Fibroblast of pulmonary artery (primary cell): ENCODE results near the gene CEBPG.

ENCODE experiments used
- DNase-seq: peaks from one replicate; pipeline ENCODE4 v3.0.0-alpha.2; 2010; ENCODE audit warnings: low read depth
- H3K4me3 ChIP-seq: replicated peaks from 2 replicates; pipeline ENCODE4 v1.5.1; 2011; ENCODE audit warnings: low read depth, mild to moderate bottlenecking, control low read depth, low read length, moderate library complexity
- TF ChIP-seq, protein P1 (sequence below): IDR thresholded peaks from 2 replicates; pipeline ENCODE4 v1.5.1; 2011; ENCODE audit warnings: mild to moderate bottlenecking, control low read depth, low read length, inconsistent platforms; ENCODE audit errors: missing control alignments

The CEBPG gene

DNA sequence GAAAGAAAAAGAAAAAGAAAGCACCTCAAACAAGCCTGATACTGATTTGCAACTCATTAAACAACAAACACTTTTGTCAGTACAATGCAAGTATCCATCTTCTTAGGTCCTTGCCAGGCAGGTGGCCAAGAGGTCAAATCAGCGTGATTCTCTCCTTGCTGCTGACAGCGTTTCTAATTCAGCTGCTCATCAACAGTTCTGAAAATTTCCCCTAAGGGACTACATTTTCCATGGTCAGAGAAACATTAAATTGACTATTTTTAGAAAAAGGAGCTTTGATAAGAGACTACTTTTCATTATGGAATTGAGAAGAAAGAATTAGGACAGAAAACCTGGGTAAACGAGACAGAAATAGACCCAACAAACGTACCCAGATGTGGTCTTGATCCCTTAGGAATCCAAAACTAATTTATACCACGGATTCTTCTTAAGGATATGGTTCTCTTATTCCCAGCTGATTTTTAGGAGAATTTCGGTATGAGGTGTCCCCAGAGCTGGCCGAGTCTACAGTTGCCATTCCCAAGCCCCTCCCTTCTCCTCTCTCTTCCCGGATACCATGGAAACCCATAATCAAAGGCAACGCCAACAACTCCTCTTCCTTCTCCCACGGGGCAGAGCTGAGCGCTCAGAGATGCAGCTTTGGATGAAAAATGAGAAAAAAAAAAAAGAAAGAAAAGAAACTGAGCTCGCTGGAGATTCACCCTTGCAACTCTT, 29.5 kb upstream of the CEBPG start:
- no peak overlapping the region for H3K4me3 ChIP-seq
- peak; percentile 11 for DNase-seq
- TF ChIP-seq, protein P1, sequence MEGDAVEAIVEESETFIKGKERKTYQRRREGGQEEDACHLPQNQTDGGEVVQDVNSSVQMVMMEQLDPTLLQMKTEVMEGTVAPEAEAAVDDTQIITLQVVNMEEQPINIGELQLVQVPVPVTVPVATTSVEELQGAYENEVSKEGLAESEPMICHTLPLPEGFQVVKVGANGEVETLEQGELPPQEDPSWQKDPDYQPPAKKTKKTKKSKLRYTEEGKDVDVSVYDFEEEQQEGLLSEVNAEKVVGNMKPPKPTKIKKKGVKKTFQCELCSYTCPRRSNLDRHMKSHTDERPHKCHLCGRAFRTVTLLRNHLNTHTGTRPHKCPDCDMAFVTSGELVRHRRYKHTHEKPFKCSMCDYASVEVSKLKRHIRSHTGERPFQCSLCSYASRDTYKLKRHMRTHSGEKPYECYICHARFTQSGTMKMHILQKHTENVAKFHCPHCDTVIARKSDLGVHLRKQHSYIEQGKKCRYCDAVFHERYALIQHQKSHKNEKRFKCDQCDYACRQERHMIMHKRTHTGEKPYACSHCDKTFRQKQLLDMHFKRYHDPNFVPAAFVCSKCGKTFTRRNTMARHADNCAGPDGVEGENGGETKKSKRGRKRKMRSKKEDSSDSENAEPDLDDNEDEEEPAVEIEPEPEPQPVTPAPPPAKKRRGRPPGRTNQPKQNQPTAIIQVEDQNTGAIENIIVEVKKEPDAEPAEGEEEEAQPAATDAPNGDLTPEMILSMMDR: no peak

DNA sequence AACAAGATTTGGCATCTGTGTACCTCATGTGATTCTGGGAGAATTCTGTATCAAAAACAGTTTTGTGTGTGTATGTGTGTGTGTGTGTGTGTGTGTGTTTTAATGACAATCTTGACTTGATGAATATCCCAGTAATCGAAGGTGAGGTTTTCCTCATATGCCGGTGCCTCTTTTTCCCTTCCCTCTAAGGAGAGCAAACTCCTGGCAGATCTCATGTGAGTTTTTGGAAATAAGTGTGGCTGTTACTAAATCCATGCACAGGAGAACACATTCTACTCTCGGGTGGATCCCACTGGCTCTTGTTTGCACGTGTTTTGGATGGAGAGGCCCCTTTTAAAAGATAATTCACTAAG, 29.0 kb upstream of the CEBPG start:
- TF ChIP-seq, protein P1: no peak
- DNase-seq: no peak
- H3K4me3 ChIP-seq: no peak overlapping the region

DNA sequence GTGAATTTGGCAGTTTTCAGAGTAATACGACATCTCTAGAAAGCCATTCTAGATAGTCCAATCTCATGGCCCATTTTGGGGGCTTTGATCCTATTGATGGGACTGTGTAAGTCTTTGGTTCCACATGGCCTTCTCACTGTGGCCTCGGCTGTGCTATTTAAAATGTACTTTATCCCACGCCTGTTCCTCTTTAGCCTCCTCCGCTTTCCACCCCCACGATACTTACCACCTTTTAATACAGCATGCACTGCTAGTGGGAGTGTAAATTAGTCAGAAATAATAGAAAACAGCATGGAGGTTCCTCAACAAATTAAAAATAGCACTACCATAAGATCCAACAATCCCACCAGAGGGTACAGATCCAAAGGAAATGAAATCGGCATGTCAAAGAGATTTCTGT, 28.3 kb upstream of the CEBPG start:
- H3K4me3 ChIP-seq: no peak overlapping the region
- no peak for DNase-seq
- TF ChIP-seq, protein P1: no peak

DNA sequence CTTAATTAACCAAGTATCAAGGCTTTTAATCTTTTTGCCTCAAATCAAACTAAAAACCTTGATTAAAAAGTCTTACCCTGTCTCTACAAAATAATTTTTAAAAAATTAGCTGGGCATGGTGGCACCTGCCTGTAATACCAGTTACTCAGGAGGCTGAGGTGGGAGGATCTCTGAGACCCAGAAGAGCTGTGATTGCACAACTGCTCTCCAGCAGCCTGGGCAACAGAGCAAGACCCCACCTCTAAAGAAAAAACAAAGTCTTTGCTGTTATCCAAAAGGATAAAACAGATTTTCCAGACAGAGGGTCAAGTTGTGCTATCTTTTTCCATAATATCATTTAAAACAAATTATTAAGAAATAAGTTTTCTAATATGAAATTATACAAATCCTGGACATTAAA, 26.8 kb upstream of the CEBPG start:
- no peak for DNase-seq
- no peak overlapping the region for H3K4me3 ChIP-seq
- TF ChIP-seq, protein P1: no peak

DNA sequence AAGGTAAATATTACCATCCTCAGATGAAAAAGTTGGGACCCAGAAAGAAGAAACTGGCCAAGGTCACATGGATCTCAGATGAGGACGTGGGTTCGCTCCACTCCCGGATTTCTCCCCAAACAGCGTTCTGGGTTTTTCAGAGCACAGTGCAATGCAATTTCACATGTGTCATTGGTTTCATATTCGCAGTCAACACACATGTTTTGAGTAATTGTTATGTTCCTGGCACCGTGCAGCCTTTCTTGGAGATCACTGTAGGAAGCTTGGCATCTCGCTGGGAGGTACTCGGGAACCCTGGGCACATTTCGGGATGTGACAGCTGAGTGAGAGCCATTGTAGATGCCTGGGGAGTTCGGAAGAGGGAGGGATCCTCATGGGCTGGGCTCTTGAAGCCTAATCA, 26.2 kb upstream of the CEBPG start:
- DNase-seq: no peak
- H3K4me3 ChIP-seq: no peak overlapping the region
- TF ChIP-seq, protein P1: no peak

DNA sequence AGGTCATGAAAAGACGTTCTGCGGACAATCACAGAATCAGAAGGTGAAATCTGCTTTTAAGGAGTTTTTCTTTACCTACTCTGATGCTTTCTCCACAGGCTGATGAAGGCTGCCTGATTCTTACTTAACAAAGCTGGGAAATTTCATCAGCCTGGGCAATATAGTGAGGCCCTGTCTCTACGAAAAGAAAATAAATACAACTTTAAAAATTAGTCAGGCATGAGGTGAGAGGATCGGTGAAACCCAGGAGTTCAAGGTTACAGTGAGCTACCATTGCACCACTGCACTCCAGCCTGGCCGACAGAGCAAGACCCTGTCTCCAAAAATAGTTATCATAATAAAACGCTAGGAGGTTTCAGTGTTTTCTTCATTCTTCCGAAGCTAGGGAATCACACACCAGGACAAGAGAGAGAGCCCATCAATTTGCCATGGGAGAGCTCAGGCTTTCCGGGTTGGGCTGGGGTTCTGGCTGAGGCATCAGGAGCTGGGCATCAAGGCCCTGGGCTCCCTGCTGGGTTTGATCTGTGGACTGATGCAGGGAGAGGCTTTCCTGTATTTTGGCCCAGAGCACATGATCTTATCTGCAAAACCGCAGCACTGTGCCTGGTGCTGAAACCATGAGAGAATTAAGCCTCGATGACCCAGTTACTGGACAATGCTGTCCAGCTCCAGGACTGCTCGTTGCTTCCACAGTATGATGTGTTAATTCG, 25.1 kb upstream of the CEBPG start:
- TF ChIP-seq, protein P1: no peak
- DNase-seq: peak; percentile 3
- H3K4me3 ChIP-seq: no peak overlapping the region
